Thyroid gland (tissue), 4 donors: ENCODE data around the gene TSHZ2. TPM values are rescaled to one million over a fixed set of nuclear protein-coding genes. Genes with fewer than 3 reads are reported as not detected.

Experiments used
- DNase-seq, 2 donors: peaks; one replicate each; pipeline ENCODE4 v3.0.0-alpha.2; 2019
- H3K27ac ChIP-seq, 3 donors: fragments of 200-600 bp; sonication (generic); 1 replicate in 2 of 3; 2 replicates in 1 of 3; pipeline ENCODE4 v1.5.1; 2016 to 2019; ENCODE audit warnings: mild to moderate bottlenecking in 1 of 3, moderate library complexity in 1 of 3
- H3K27me3 ChIP-seq: fragments of 200-600 bp; sonication (generic); one replicate; pipeline ENCODE4 v1.5.1; 2019
- H3K36me3 ChIP-seq, 2 donors: fragments of 200-600 bp; sonication (generic); one replicate each; pipeline ENCODE4 v1.5.1; 2016 to 2019
- H3K4me1 ChIP-seq, 2 donors: fragments of 200-600 bp; sonication (generic); one replicate each; pipeline ENCODE4 v1.5.1; 2017 to 2019
- H3K4me3 ChIP-seq, 3 donors: fragments of 200-600 bp; sonication (generic); replicated peaks in 1 of 3; 1 replicate in 2 of 3; 2 replicates in 1 of 3; pipeline ENCODE4 v1.5.1; 2016; ENCODE audit warnings: mild to moderate bottlenecking in 1 of 3
- H3K9me3 ChIP-seq: fragments of 200-600 bp; sonication (generic); one replicate; pipeline ENCODE4 v1.5.1; 2017
- POLR2A ChIP-seq, 2 donors: fragments of 450-650 bp; IDR thresholded peaks; one replicate each; pipeline ENCODE4 v1.6.1; 2017; ENCODE audit warnings: antibody characterized with exemption in 2 of 2, mild to moderate bottlenecking in 2 of 2, moderate library complexity in 1 of 2
- WGBS, 2 donors: methylation state at CpG; one replicate each; pipeline ENCODE4 v1.1.5; 2017; 5-methylcytosine and 5-hydroxymethylcytosine counted together
- intact Hi-C: fragments of 100-400 bp; cut with DNase I; formaldehyde crosslinking; loops from one replicate; pipeline ENCODE4 v1.15.1; 2023
- total RNA-seq, 4 donors: library from RNA; depleted of rRNA; stranded (reverse); fragments of >200 nt; gene quantifications; one replicate each; pipeline ENCODE4 v1.2.3, GENCODE V29; 2016
- TF ChIP-seq, protein P1 (sequence below), 6 experiments: fragments of 200-600 bp in 3 of 6; fragments of 450-650 bp in 3 of 6; sonication (generic) in 3 of 6; IDR thresholded peaks; one replicate each; pipeline ENCODE4 v1.5.1; 2016 to 2019; ENCODE audit warnings: antibody characterized with exemption in 6 of 6, mild to moderate bottlenecking in 2 of 6, inconsistent platforms in 1 of 6, moderate library complexity in 1 of 6

TSHZ2 gene
- total RNA-seq, 4 donors from 2014 or later, result 11.0 to 27.9 (median 14.0) TPM

- intact Hi-C loops, result no loop called here
- DNase-seq, result no peak
- H3K27ac ChIP-seq, result no peak overlapping the region
- no peaks in the 10 kb centered on the region for H3K9me3 ChIP-seq
- no peak overlapping the region for H3K4me3 ChIP-seq
- H3K27me3 ChIP-seq, result no peaks in the 10 kb centered on the region
- TF ChIP-seq, protein P1, sequence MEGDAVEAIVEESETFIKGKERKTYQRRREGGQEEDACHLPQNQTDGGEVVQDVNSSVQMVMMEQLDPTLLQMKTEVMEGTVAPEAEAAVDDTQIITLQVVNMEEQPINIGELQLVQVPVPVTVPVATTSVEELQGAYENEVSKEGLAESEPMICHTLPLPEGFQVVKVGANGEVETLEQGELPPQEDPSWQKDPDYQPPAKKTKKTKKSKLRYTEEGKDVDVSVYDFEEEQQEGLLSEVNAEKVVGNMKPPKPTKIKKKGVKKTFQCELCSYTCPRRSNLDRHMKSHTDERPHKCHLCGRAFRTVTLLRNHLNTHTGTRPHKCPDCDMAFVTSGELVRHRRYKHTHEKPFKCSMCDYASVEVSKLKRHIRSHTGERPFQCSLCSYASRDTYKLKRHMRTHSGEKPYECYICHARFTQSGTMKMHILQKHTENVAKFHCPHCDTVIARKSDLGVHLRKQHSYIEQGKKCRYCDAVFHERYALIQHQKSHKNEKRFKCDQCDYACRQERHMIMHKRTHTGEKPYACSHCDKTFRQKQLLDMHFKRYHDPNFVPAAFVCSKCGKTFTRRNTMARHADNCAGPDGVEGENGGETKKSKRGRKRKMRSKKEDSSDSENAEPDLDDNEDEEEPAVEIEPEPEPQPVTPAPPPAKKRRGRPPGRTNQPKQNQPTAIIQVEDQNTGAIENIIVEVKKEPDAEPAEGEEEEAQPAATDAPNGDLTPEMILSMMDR (IDR thresholded peaks at IDR 0.05), result no peak
- TF ChIP-seq POLR2A (IDR thresholded peaks at IDR 0.05), result no peak
- no peaks in the 10 kb centered on the region for H3K36me3 ChIP-seq
- 82 to 89% methylated on average over 3 of the region's 3 CpGs for WGBS, 2 donors
- H3K4me1 ChIP-seq, result no peaks in the 10 kb centered on the region
Measured at GRCh38 chr20:53490620-53491019, 518.5 kb downstream of the TSHZ2 start.

DNA sequence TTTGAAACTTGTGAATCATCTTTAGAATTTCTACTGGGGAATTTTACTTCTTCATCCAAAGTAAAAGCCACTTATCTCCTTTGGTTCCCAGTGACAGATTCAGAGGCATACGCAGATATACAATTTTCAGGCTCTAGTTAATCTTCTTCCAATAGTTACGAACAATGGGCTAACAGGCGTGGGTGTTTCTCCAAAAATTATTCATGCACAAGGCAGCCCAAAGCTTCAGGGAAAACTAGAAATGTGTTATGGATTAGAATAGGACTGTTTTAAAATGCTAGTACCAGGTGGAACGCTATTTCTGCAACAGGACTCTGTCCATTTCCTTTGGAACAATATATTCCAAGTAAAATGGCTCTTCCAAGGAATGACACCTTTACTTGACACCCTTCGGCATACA lies 519.3 kb downstream of the TSHZ2 start:
- no peak overlapping the region for H3K4me3 ChIP-seq
- DNase-seq, result no peak
- H3K9me3 ChIP-seq, result no peaks in the 10 kb centered on the region
- H3K36me3 ChIP-seq, result no peaks in the 10 kb centered on the region
- no peaks in the 10 kb centered on the region for H3K27me3 ChIP-seq
- H3K4me1 ChIP-seq, result no peaks in the 10 kb centered on the region
- intact Hi-C loops, result no loop called here
- TF ChIP-seq, protein P1 (IDR thresholded peaks at IDR 0.05), result no peak
- TF ChIP-seq POLR2A (IDR thresholded peaks at IDR 0.05), result no peak
- WGBS, 2 donors, result 89 to 92% methylated on average over 5 of the region's 5 CpGs
- no peak overlapping the region for H3K27ac ChIP-seq

DNA sequence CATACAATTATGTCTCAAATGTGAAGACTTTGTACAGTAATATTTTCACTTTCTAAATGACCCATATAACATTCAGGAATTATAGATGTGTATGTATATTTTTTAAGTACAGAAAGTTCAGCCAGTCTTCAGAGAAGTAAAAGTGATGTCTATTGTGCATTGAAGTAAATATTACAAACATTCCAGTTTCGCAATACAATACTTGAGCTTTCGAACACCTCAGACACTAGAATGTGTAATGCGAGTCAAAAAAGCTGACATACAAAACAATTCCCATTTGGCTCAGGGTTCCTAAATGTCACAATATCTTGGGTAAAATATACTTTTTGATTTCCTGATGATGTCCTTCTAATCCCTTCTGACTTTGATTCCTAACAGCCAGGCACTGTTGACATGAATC lies 520.1 kb downstream of the TSHZ2 start:
- intact Hi-C loops, result no loop called here

GRCh38 chr20:53493311-53493857 lies 521.2 kb downstream of the TSHZ2 start:
- TF ChIP-seq, protein P1 (IDR thresholded peaks at IDR 0.05), result peak in 2 of 6 experiments; percentile 15 to 28
- TF ChIP-seq POLR2A (IDR thresholded peaks at IDR 0.05), result no peak
- Histone ChIP-seq H3K36me3 (no peaks in the 10 kb centered on the region), H3K27ac (no peak overlapping the region), H3K4me3 (no peak overlapping the region), H3K4me1 (no peaks in the 10 kb centered on the region), H3K27me3 (no peaks in the 10 kb centered on the region), H3K9me3 (no peaks in the 10 kb centered on the region)
- DNase-seq, result no peak
- 66 to 75% methylated on average over 4 of the region's 4 CpGs for WGBS, 2 donors
- intact Hi-C loops, result no loop called here

More for the DNA sequence above, 520.1 kb downstream of the TSHZ2 start:
- Histone ChIP-seq H3K27ac (no peak overlapping the region), H3K4me3 (no peak overlapping the region), H3K4me1 (no peaks in the 10 kb centered on the region), H3K9me3 (no peaks in the 10 kb centered on the region), H3K27me3 (no peaks in the 10 kb centered on the region), H3K36me3 (no peaks in the 10 kb centered on the region)
- no peak for TF ChIP-seq POLR2A (IDR thresholded peaks at IDR 0.05)
- TF ChIP-seq, protein P1 (IDR thresholded peaks at IDR 0.05), result no peak
- DNase-seq, result no peak
- 58 to 66% methylated on average over 3 of the region's 3 CpGs for WGBS, 2 donors

DNA sequence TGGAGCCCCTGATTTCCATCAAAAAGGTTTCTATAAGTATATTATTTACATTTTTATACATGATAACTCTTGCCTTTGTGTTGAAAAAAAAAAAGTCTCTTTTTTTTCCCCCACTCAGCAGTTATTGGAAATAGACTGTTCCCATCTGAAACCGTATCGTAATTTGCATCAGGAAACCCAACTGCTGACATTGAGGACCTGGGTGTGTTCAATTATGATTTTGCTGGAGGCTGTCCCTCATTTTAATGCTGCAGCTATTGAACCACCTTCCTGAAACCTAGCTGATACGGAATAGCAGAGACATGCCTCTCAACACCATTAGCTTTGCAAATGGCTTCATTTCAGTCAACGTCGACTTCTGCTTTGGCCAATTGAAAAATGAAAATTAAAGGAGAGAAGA lies 522.6 kb downstream of the TSHZ2 start:
- Histone ChIP-seq H3K4me3 (no peak overlapping the region), H3K9me3 (no peaks in the 10 kb centered on the region), H3K27ac (no peak overlapping the region), H3K36me3 (no peaks in the 10 kb centered on the region), H3K27me3 (no peaks in the 10 kb centered on the region), H3K4me1 (no peaks in the 10 kb centered on the region)
- no peak for DNase-seq
- WGBS, 2 donors, result 90 to 93% methylated on average over 5 of the region's 5 CpGs
- TF ChIP-seq, protein P1 (IDR thresholded peaks at IDR 0.05), result no peak
- no peak for TF ChIP-seq POLR2A (IDR thresholded peaks at IDR 0.05)
- intact Hi-C loops, result no loop called here
